ENCODE results near the gene KMT2C.
A peak's percentile ranks its signal among the peaks of the same experiment; 100 is the strongest.
"Not testable (repeated sequence)": the region's sequence is repeated elsewhere in the genome, so short reads cannot be mapped to it uniquely, and the experiment has no call there.

The KMT2C gene

DNA sequence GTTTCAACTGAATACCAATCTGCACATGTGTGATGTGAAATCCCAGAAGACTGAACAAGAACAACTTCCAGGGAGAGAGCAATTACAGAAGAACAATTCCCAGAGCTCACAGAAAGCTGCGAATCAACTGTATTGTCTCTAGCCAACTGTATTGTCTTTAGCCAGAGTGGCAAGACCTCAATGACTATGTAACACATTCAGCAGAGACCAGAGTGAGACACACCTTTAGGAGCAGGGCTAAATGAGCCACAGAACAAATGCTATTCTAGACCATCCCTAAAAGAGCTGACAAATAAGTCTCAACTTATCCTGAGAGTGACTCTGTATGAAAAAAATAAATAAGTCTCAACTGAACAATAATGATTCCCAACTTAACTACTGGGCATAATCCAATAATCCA is 72.0 kb downstream of the KMT2C start:
- TF ChIP-seq ZNF274 (IDR thresholded peaks at IDR 0.05; ENCODE audit: low read depth, low read length), result no peak
- no peak overlapping the region for H3K4me3 ChIP-seq (ENCODE audit: low read length)

- TF ChIP-seq ZNF274 (IDR thresholded peaks at IDR 0.05; ENCODE audit: low read depth, low read length), result no peak
- no peak overlapping the region for H3K4me3 ChIP-seq (ENCODE audit: low read length)
Measured at GRCh38 chr7:152362128-152362926, 73.5 kb downstream of the KMT2C start.

- TF ChIP-seq ZNF274 (IDR thresholded peaks at IDR 0.05; ENCODE audit: low read depth, low read length), result no peak
- no peak overlapping the region for H3K4me3 ChIP-seq (ENCODE audit: low read length)
Measured at GRCh38 chr7:152355474-152356057, 80.2 kb downstream of the KMT2C start.

GRCh38 chr7:152354061-152354460 is 81.7 kb downstream of the KMT2C start:
- no peak overlapping the region for H3K4me3 ChIP-seq (ENCODE audit: low read length)
- TF ChIP-seq ZNF274 (IDR thresholded peaks at IDR 0.05; ENCODE audit: low read depth, low read length), result no peak

DNA sequence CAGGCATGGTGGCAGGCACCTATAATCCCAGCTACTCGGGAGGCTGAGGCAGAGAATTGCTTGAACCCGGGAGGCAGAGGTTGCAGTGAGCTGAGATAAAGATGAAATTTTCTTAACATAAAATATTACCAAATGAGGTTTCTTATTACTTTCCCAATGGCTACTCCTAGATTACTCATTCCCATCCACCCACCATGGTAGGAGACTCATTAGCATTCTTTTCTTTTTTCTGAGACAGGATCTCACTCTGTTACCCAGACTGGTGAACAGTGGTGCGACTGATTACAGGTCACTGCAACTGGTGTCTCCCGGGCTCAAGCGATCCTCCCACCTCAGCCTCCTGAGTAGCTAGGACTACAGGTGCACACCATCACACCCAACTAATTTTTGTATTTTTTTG is 82.5 kb downstream of the KMT2C start:
- H3K4me3 ChIP-seq (ENCODE audit: low read length), result not testable (repeated sequence)

GRCh38 chr7:152351747-152352146 is 84.1 kb downstream of the KMT2C start:
- H3K4me3 ChIP-seq (ENCODE audit: low read length), result not testable (repeated sequence)

GRCh38 chr7:152351168-152351567 is 84.6 kb downstream of the KMT2C start:
- no peak for TF ChIP-seq ZNF274 (IDR thresholded peaks at IDR 0.05; ENCODE audit: low read depth, low read length)
- no peak overlapping the region for H3K4me3 ChIP-seq (ENCODE audit: low read length)

GRCh38 chr7:152347888-152348287 is 87.9 kb downstream of the KMT2C start:
- TF ChIP-seq ZNF274 (IDR thresholded peaks at IDR 0.05; ENCODE audit: low read depth, low read length), result no peak
- H3K4me3 ChIP-seq (ENCODE audit: low read length), result no peak overlapping the region

DNA sequence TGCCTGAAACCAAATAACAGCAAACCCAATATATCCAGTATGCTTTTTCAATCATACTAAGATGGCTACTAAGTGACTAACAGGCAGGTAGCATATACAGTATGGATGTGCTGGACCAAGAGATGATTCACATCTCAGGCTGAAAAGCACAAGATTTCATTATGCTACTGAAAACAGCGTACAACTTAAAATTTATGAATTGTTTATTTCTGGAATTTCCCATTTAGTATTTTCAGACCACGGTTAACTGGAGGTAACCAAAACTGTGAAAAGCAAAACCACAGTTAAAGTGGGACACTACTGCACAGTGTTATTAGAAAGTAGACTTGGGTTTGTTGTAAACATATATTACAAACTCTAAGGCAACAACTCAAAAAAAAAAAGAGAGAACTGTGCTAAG is 91.5 kb downstream of the KMT2C start:
- H3K4me3 ChIP-seq (ENCODE audit: low read length), result no peak overlapping the region
- TF ChIP-seq ZNF274 (IDR thresholded peaks at IDR 0.05; ENCODE audit: low read depth, low read length), result no peak

GRCh38 chr7:152342796-152343195 is 93.0 kb downstream of the KMT2C start:
- H3K4me3 ChIP-seq (ENCODE audit: low read length), result no peak overlapping the region
- TF ChIP-seq ZNF274 (IDR thresholded peaks at IDR 0.05; ENCODE audit: low read depth, low read length), result no peak

- TF ChIP-seq ZNF274 (IDR thresholded peaks at IDR 0.05; ENCODE audit: low read depth, low read length), result no peak
- no peak overlapping the region for H3K4me3 ChIP-seq (ENCODE audit: low read length)
Measured at GRCh38 chr7:152341914-152342236, 93.9 kb downstream of the KMT2C start.

GRCh38 chr7:152341039-152341913 is 94.5 kb downstream of the KMT2C start:
- H3K4me3 ChIP-seq (ENCODE audit: low read length), result peak overlapping the region; percentile 50; the same call in 1 of the 2 replicates
- no peak for TF ChIP-seq ZNF274 (IDR thresholded peaks at IDR 0.05; ENCODE audit: low read depth, low read length)

GRCh38 chr7:152340161-152340560 is 95.6 kb downstream of the KMT2C start:
- TF ChIP-seq ZNF274 (IDR thresholded peaks at IDR 0.05; ENCODE audit: low read depth, low read length), result no peak

DNA sequence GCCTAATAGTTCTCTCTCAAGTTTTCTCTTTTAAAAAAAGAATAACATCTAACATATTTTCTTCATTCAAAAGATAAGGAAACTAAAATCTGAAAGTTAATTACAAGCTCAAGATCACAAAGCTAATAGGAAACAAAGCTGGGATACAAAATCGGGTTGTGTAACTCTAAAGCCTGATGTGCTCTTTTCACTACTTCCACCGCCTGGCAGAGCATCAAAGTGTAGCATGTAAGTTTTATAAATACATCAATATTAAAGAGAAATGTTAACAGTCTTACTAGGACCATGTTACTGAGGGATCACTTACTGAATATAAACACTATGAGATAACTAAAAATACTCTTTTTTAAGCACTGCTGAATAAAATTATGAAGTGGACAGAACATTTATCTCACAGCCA is 97.2 kb downstream of the KMT2C start:
- no peak overlapping the region for H3K4me3 ChIP-seq (ENCODE audit: low read length)
- TF ChIP-seq ZNF274 (IDR thresholded peaks at IDR 0.05; ENCODE audit: low read depth, low read length), result no peak

More at GRCh38 chr7:152340161-152340560, 95.6 kb downstream of the KMT2C start:
- no peak overlapping the region for H3K4me3 ChIP-seq (ENCODE audit: low read length)

All from GM08714 (cell line).